HCT116 (cell line): Measurements from ENCODE around the gene C3orf20. TPM values are rescaled to one million over a fixed set of nuclear protein-coding genes. Genes with fewer than 3 reads are reported as not detected.

ENCODE experiments used
- ATAC-seq: fragments of 200-7000 bp; cut with Tn5 transposase; 2 replicates; pipeline ENCODE4 v1.9.1; 2020; ENCODE audit warnings: mild to moderate bottlenecking, moderate library complexity
- BruUV-seq: library from RNA; stranded (reverse); fragments of 400-500 nt; replicated peaks from 2 replicates; lab custom pipeline; 2021; lab: Mats Ljungman, UMichigan
- CTCF ChIA-PET: fragments of 300-600 bp; sonication (Branson Sonifier 250); formaldehyde crosslinking; loops from one replicate; lab custom pipeline; 2021; ENCODE audit warnings: antibody characterized with exemption; lab: Charles Lee
- POLR2A ChIA-PET: fragments of 300-600, 350-600 bp; sonication (Branson Sonifier 250); formaldehyde crosslinking; loops from one replicate; lab custom pipeline; 2021; ENCODE audit warnings: antibody characterized with exemption; lab: Charles Lee
- RAD21 ChIA-PET, 2 experiments: fragments of 300-600 bp; sonication (Branson Sonifier 250); formaldehyde crosslinking; loops; one replicate each; lab custom pipeline; 2023; ENCODE audit warnings: low total read pairs in 2 of 2; ENCODE audit not compliant: uncharacterized antibody in 2 of 2, unreplicated experiment in 2 of 2, low non-redundant PET in 1 of 2; lab: Charles Lee
- DNase-seq: peaks from one replicate; pipeline ENCODE4 v3.0.0-alpha.2; 2010; ENCODE audit warnings: low read depth, low spot score
- H2AFZ ChIP-seq: fragments of 200-600 bp; shearing (Covaris generic), sonication (generic); 2 replicates; pipeline ENCODE4 v1.6.1; 2017; ENCODE audit warnings: low read depth, mixed run types, mixed read lengths, antibody characterized with exemption, low read length; ENCODE audit not compliant: poor library complexity, severe bottlenecking
- H3K27ac ChIP-seq: 2 replicates; pipeline ENCODE4 v1.5.1; 2012; ENCODE audit warnings: low read depth, low read length
- H3K27me3 ChIP-seq: fragments of 200-600 bp; sonication (generic); 2 replicates; pipeline ENCODE4 v1.6.1; 2016; ENCODE audit warnings: mixed run types, low read length, mixed read lengths; ENCODE audit not compliant: insufficient read depth
- H3K36me3 ChIP-seq, 2 experiments: fragments of 200-500 bp in 1 of 2; fragments of 200-600 bp in 1 of 2; sonication (Bioruptor generic) in 1 of 2; sonication (generic) in 1 of 2; 2 replicates each; pipeline versions ENCODE4 v1.5.1 to v1.6.1; 2014 to 2016; ENCODE audit warnings: low read length in 2 of 2, inconsistent platforms in 1 of 2, mixed read lengths in 1 of 2, mixed run types in 1 of 2; ENCODE audit not compliant: insufficient read depth in 2 of 2, control insufficient read depth in 1 of 2
- H3K4me1 ChIP-seq, 2 experiments: fragments of 200-600 bp in 1 of 2; sonication (generic) in 1 of 2; 2 replicates each; pipeline versions ENCODE4 v1.5.1 to v1.6.1; 2012 to 2017; ENCODE audit warnings: low read length in 2 of 2, inconsistent platforms in 1 of 2, mild to moderate bottlenecking in 1 of 2, mixed read lengths in 1 of 2, mixed run types in 1 of 2, moderate library complexity in 1 of 2; ENCODE audit not compliant: insufficient read depth in 2 of 2, control insufficient read depth in 1 of 2
- H3K4me2 ChIP-seq: fragments of 200-600 bp; sonication (generic); 2 replicates; pipeline ENCODE4 v1.6.1; 2017; ENCODE audit warnings: mixed run types, low read length, mixed read lengths
- H3K4me3 ChIP-seq, 2 experiments: fragments of 200-600 bp in 1 of 2; sonication (generic) in 1 of 2; replicated peaks in 1 of 2; 2 replicates each; pipeline ENCODE4 v1.5.1; 2011 to 2016; ENCODE audit warnings: low read length in 2 of 2, control low read depth in 1 of 2, low read depth in 1 of 2, mild to moderate bottlenecking in 1 of 2, mixed read lengths in 1 of 2, mixed run types in 1 of 2
- H3K79me2 ChIP-seq: fragments of 200-600 bp; sonication (generic); 2 replicates; pipeline ENCODE4 v1.6.1; 2017; ENCODE audit warnings: mild to moderate bottlenecking, mixed run types, low read length, moderate library complexity, mixed read lengths; ENCODE audit not compliant: insufficient read depth
- H3K9ac ChIP-seq: fragments of 200-600 bp; sonication (generic); 2 replicates; pipeline ENCODE4 v1.6.1; 2016; ENCODE audit warnings: low read length, mixed read lengths
- H3K9me2 ChIP-seq: fragments of 200-600 bp; sonication (generic), shearing (Covaris generic); 2 replicates; pipeline ENCODE4 v1.6.1; 2017; ENCODE audit warnings: mixed run types, mild to moderate bottlenecking, moderate library complexity; ENCODE audit not compliant: insufficient read depth
- H3K9me3 ChIP-seq, 2 experiments: fragments of 200-500 bp in 1 of 2; fragments of 200-600 bp in 1 of 2; sonication (Bioruptor generic) in 1 of 2; sonication (generic) in 1 of 2; 2 replicates each; pipeline ENCODE4 v1.6.1; 2014 to 2017; ENCODE audit warnings: low read length in 2 of 2, mixed read lengths in 2 of 2, inconsistent platforms in 1 of 2, low read depth in 1 of 2, mild to moderate bottlenecking in 1 of 2, mixed run types in 1 of 2, moderate library complexity in 1 of 2; ENCODE audit not compliant: control insufficient read depth in 1 of 2, insufficient read depth in 1 of 2
- H4K20me1 ChIP-seq: fragments of 200-600 bp; sonication (generic), shearing (Covaris generic); 2 replicates; pipeline ENCODE4 v1.6.1; 2017; ENCODE audit warnings: mixed run types, mild to moderate bottlenecking, moderate library complexity; ENCODE audit not compliant: insufficient read depth
- ATF3 ChIP-seq: IDR thresholded peaks from 2 replicates; pipeline ENCODE4 v1.6.1; 2012
- CBX3 ChIP-seq: IDR thresholded peaks from 2 replicates; pipeline ENCODE4 v1.6.1; 2012; ENCODE audit warnings: low read depth
- CEBPB ChIP-seq: IDR thresholded peaks from 2 replicates; pipeline ENCODE4 v1.6.1; 2012; ENCODE audit warnings: low read depth
- EGR1 ChIP-seq: IDR thresholded peaks from 2 replicates; pipeline ENCODE4 v1.6.1; 2012; ENCODE audit warnings: low read depth
- ELF1 ChIP-seq: IDR thresholded peaks from 2 replicates; pipeline ENCODE4 v1.6.1; 2012; ENCODE audit warnings: low read depth, borderline replicate concordance
- EZH2 ChIP-seq: fragments of 200-600 bp; sonication (generic); IDR thresholded peaks from 2 replicates; pipeline ENCODE4 v1.6.1; 2017; ENCODE audit warnings: antibody characterized with exemption, mixed run types
- EZH2phosphoT487 ChIP-seq: fragments of 200-600 bp; IDR thresholded peaks from 2 replicates; pipeline ENCODE4 v1.6.1; 2018; ENCODE audit warnings: antibody characterized with exemption, borderline replicate concordance
- FOSL1 ChIP-seq: IDR thresholded peaks from 2 replicates; pipeline ENCODE4 v1.6.1; 2012; ENCODE audit warnings: low read depth
- JUND ChIP-seq: IDR thresholded peaks from 2 replicates; pipeline ENCODE4 v1.6.1; 2012
- MAX ChIP-seq: IDR thresholded peaks from 2 replicates; pipeline ENCODE4 v1.6.1; 2012
- POLR2A ChIP-seq: IDR thresholded peaks from 2 replicates; pipeline ENCODE4 v1.7.0; 2011; ENCODE audit warnings: borderline replicate concordance; ENCODE audit not compliant: insufficient read depth, insufficient read length; ENCODE audit errors: extremely low read depth
- POLR2AphosphoS5 ChIP-seq: IDR thresholded peaks from 2 replicates; pipeline ENCODE4 v1.6.1; 2011; ENCODE audit warnings: mild to moderate bottlenecking, low read depth, low read length, moderate library complexity
- RAD21 ChIP-seq: IDR thresholded peaks from 2 replicates; pipeline ENCODE4 v1.6.1; 2012; ENCODE audit warnings: low read depth, mild to moderate bottlenecking
- REST ChIP-seq: IDR thresholded peaks from 2 replicates; pipeline ENCODE4 v1.6.1; 2012; ENCODE audit warnings: low read depth
- SIN3A ChIP-seq: IDR thresholded peaks from 2 replicates; pipeline ENCODE4 v1.6.1; 2012; ENCODE audit warnings: low read depth
- SP1 ChIP-seq: IDR thresholded peaks from 2 replicates; pipeline ENCODE4 v1.6.1; 2012; ENCODE audit warnings: low read depth
- SRF ChIP-seq: IDR thresholded peaks from 2 replicates; pipeline ENCODE4 v1.6.1; 2012; ENCODE audit warnings: low read depth
- TCF7L2 ChIP-seq: IDR thresholded peaks from 2 replicates; pipeline ENCODE4 v1.7.0; 2011; ENCODE audit warnings: borderline replicate concordance, inconsistent platforms; ENCODE audit not compliant: insufficient read depth, insufficient read length; ENCODE audit errors: extremely low read depth
- YY1 ChIP-seq: IDR thresholded peaks from 2 replicates; pipeline ENCODE4 v1.6.1; 2011; ENCODE audit warnings: low read length, low read depth, moderate library complexity, mild to moderate bottlenecking; ENCODE audit not compliant: insufficient replicate concordance; ENCODE audit errors: extremely low read depth
- ZFX ChIP-seq: fragments of 450-650 bp; IDR thresholded peaks from 2 replicates; pipeline ENCODE4 v1.6.1; 2017
- intact Hi-C: fragments of 100-400 bp; cut with micrococcal nuclease; formaldehyde crosslinking; loops from 2 replicates; pipeline ENCODE4 v1.10.0; 2022
- total RNA-seq: library from RNA; stranded (reverse); gene quantifications from one replicate; pipeline ENCODE4 v1.2.1, GENCODE V29; 2021; ENCODE audit not compliant: unreplicated experiment

The C3orf20 gene
- total RNA-seq, 1 experiment from 2014 or later = 0.20 TPM

DNA sequence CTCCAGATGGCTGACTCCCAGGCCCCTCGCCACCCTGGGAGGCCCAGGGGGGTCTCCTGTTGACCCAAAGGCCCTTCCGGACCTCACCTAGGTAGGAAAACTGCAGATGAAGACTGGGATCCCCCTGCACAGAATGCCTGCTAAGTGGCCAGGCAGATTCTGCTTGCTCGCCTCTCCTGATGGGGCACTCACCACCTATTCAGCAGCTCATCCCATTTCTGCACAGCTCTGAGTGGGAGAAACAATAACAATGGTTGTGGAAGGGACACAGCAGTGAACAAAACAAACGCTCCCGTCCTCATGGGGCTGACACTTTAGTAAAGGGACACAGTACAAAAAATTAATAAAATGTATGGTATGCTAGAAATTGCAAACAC is 118.9 kb downstream of the C3orf20 start:
- ATAC-seq (no peak), DNase-seq (no peak)
- no peak overlapping the region for H2AFZ ChIP-seq
- H3K79me2 ChIP-seq = no peaks in the 10 kb centered on the region
- H3K4me1 ChIP-seq = peaks cover 0 to 8% of the 10 kb centered on the region in 2 experiments; a peak in 1 of 4 replicates
- no peaks in the 10 kb centered on the region for H3K27me3 ChIP-seq
- H3K9ac ChIP-seq = no peak overlapping the region
- H3K4me2 ChIP-seq = no peak overlapping the region
- no peak for TF ChIP-seq JUND
- no peak for TF ChIP-seq SP1
- no peak for TF ChIP-seq ELF1
- TF ChIP-seq TCF7L2 = no peak
- no peak for TF ChIP-seq CEBPB
- TF ChIP-seq EGR1 = no peak
- TF ChIP-seq MAX = no peak
- TF ChIP-seq POLR2A = no peak
- no peak for TF ChIP-seq YY1
- TF ChIP-seq SIN3A = no peak
- no peak for TF ChIP-seq EZH2
- TF ChIP-seq ZFX = no peak
- TF ChIP-seq POLR2AphosphoS5 = no peak
- no peak for TF ChIP-seq EZH2phosphoT487
- TF ChIP-seq FOSL1 = no peak
- CTCF ChIA-PET = interaction anchor here (1.0 kb wide), 1 partner anchor 127 kb away, joined by 3 read pairs; no protein-coding TSS in a partner anchor
- no peaks in the 10 kb centered on the region for H4K20me1 ChIP-seq
- POLR2A ChIA-PET = no interaction called here
- RAD21 ChIA-PET = no interaction called here
- H3K27ac ChIP-seq = no peak overlapping the region
- H3K36me3 ChIP-seq = no peaks in the 10 kb centered on the region
- no peaks in the 10 kb centered on the region for H3K9me3 ChIP-seq
- intact Hi-C loops = no loop called here
- BruUV-seq = no TSS peak
- H3K4me3 ChIP-seq = no peak overlapping the region
- H3K9me2 ChIP-seq = no peaks in the 10 kb centered on the region

GRCh38 chr3:14794435-14794834 is 119.5 kb downstream of the C3orf20 start:
- intact Hi-C loops = no loop called here
- Histone ChIP-seq H3K79me2 (no peaks in the 10 kb centered on the region), H3K27ac (no peak overlapping the region), H4K20me1 (no peaks in the 10 kb centered on the region), H3K4me1 (peaks cover 0 to 8% of the 10 kb centered on the region in 2 experiments; a peak in 1 of 4 replicates), H3K9me2 (no peaks in the 10 kb centered on the region), H3K9ac (no peak overlapping the region), H3K36me3 (no peaks in the 10 kb centered on the region), H2AFZ (no peak overlapping the region), H3K4me3 (no peak overlapping the region), H3K4me2 (no peak overlapping the region), H3K27me3 (no peaks in the 10 kb centered on the region), H3K9me3 (no peaks in the 10 kb centered on the region)
- ChIA-PET RAD21 (no interaction called here), CTCF (no interaction called here), POLR2A (no interaction called here)
- BruUV-seq = no TSS peak
- DNase-seq (no peak), ATAC-seq (no peak)
- TF ChIP-seq FOSL1 (no peak), SP1 (no peak), ELF1 (no peak), POLR2A (no peak), ATF3 (no peak), REST (no peak), SIN3A (no peak), CBX3 (no peak), TCF7L2 (no peak), MAX (no peak), RAD21 (no peak), YY1 (no peak), SRF (no peak)
